Suprapubic skin (tissue), 4 donors: ENCODE measurements around the gene FLVCR2. TPM values are rescaled to one million over a fixed set of nuclear protein-coding genes. Genes with fewer than 3 reads are reported as not detected.

Source experiments
- DNase-seq, 2 donors: peaks; one replicate each; pipeline ENCODE4 v3.0.0-alpha.2; 2019; ENCODE audit warnings: low spot score in 2 of 2
- H3K27ac ChIP-seq: fragments of 200-600 bp; sonication (generic); one replicate; pipeline ENCODE4 v1.5.1; 2019
- H3K27me3 ChIP-seq: fragments of 200-600 bp; sonication (generic); one replicate; pipeline ENCODE4 v1.5.1; 2019
- H3K36me3 ChIP-seq: fragments of 200-600 bp; sonication (generic); one replicate; pipeline ENCODE4 v1.5.1; 2019
- H3K4me1 ChIP-seq: fragments of 200-600 bp; sonication (generic); one replicate; pipeline ENCODE4 v1.5.1; 2019
- H3K4me3 ChIP-seq: fragments of 200-600 bp; sonication (generic); one replicate; pipeline ENCODE4 v1.5.1; 2019; ENCODE audit warnings: mild to moderate bottlenecking
- H3K9me3 ChIP-seq: fragments of 200-600 bp; sonication (generic); one replicate; pipeline ENCODE4 v1.5.1; 2019
- EP300 ChIP-seq: sonication (generic); formaldehyde crosslinking; IDR thresholded peaks from one replicate; pipeline ENCODE4 v1.6.1; 2017; ENCODE audit warnings: antibody characterized with exemption
- POLR2A ChIP-seq, 2 donors: fragments of 450-650 bp; IDR thresholded peaks; one replicate each; pipeline ENCODE4 v1.6.1; 2017; ENCODE audit warnings: antibody characterized with exemption in 2 of 2, mild to moderate bottlenecking in 2 of 2, moderate library complexity in 2 of 2
- POLR2AphosphoS5 ChIP-seq, 3 donors: sonication (generic); formaldehyde crosslinking; IDR thresholded peaks; one replicate each; pipeline ENCODE4 v1.6.1; 2017; ENCODE audit warnings: antibody characterized with exemption in 3 of 3
- WGBS: methylation state at CpG from one replicate; pipeline ENCODE4 v1.1.5; 2018; 5-methylcytosine and 5-hydroxymethylcytosine counted together
- total RNA-seq, 4 donors: library from RNA; depleted of rRNA; stranded (reverse); fragments of >200 nt; gene quantifications; one replicate each; pipeline ENCODE4 v1.1.0, GENCODE V29; 2016
- TF ChIP-seq, protein P1 (sequence below), 2 donors: fragments of 200-600 bp in 1 of 2; fragments of 450-650 bp in 1 of 2; sonication (generic) in 1 of 2; IDR thresholded peaks; one replicate each; pipeline ENCODE4 v1.5.1; 2016 to 2019; ENCODE audit warnings: antibody characterized with exemption in 2 of 2, mild to moderate bottlenecking in 1 of 2, moderate library complexity in 1 of 2

FLVCR2 gene
- total RNA-seq, 4 donors from 2014 or later: 9.0 to 23.4 (median 17.4) TPM

DNA sequence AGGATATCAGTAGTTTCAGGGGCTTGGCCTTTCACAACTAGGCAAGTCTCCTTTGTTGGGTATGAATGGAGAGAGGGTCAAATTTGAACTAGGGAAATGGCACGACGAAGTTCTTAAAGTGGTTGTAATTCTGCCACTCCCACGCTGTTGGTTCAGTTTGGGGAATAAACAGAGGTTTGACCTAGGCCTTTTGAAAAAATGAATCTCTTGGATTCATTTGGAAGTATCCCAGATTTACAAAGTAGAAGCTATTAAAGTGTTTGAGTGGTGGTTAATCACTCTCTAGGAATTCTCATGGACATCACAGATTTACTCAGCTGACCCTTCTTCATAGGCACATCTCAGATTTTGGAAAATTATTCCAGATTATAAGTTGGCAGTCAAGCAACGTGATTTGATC is 41.3 kb upstream of the FLVCR2 start:
- no peaks in the 10 kb centered on the region for H3K36me3 ChIP-seq
- H3K4me3 ChIP-seq: no peak overlapping the region
- H3K27me3 ChIP-seq: no peaks in the 10 kb centered on the region
- DNase-seq: no peak
- H3K9me3 ChIP-seq: no peaks in the 10 kb centered on the region
- H3K27ac ChIP-seq: peak overlapping the region; percentile 87
- 71% methylated on average over 4 of the region's 4 CpGs for WGBS
- peaks cover 15% of the 10 kb centered on the region for H3K4me1 ChIP-seq
- TF ChIP-seq, protein P1, sequence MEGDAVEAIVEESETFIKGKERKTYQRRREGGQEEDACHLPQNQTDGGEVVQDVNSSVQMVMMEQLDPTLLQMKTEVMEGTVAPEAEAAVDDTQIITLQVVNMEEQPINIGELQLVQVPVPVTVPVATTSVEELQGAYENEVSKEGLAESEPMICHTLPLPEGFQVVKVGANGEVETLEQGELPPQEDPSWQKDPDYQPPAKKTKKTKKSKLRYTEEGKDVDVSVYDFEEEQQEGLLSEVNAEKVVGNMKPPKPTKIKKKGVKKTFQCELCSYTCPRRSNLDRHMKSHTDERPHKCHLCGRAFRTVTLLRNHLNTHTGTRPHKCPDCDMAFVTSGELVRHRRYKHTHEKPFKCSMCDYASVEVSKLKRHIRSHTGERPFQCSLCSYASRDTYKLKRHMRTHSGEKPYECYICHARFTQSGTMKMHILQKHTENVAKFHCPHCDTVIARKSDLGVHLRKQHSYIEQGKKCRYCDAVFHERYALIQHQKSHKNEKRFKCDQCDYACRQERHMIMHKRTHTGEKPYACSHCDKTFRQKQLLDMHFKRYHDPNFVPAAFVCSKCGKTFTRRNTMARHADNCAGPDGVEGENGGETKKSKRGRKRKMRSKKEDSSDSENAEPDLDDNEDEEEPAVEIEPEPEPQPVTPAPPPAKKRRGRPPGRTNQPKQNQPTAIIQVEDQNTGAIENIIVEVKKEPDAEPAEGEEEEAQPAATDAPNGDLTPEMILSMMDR (IDR thresholded peaks at IDR 0.05): no peak
- TF ChIP-seq POLR2AphosphoS5 (IDR thresholded peaks at IDR 0.05): no peak
- no peak for TF ChIP-seq POLR2A (IDR thresholded peaks at IDR 0.05)
- TF ChIP-seq EP300: no peak

DNA sequence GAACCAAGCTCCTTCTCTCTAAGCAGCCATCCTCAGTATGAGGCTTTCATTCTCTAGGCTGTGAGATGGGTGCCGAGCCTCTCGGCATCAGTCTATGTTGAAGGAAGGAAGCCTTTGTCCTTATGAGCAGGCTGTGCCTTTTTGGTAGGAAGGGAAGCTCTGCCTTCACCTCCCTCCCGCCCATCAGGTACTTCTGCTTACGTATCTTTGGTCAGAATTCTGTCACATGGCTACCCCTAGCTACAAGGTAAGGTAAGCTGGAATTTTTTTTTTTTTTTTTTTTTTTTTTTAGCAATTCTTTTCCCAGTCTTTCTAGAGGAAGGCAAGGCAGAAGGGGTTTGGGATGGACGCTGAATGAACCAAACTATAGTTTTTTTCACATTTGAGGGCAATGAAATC is 39.3 kb upstream of the FLVCR2 start:
- 88% methylated on average over 5 of the region's 5 CpGs for WGBS
- Histone ChIP-seq H3K27ac (no peak overlapping the region), H3K4me1 (peaks cover 32% of the 10 kb centered on the region), H3K4me3 (no peak overlapping the region), H3K27me3 (no peaks in the 10 kb centered on the region), H3K9me3 (no peaks in the 10 kb centered on the region), H3K36me3 (no peaks in the 10 kb centered on the region)
- no peak for DNase-seq
- TF ChIP-seq POLR2AphosphoS5 (IDR thresholded peaks at IDR 0.05) (no peak), EP300 (no peak), POLR2A (IDR thresholded peaks at IDR 0.05) (no peak)
- TF ChIP-seq, protein P1 (IDR thresholded peaks at IDR 0.05): no peak

DNA sequence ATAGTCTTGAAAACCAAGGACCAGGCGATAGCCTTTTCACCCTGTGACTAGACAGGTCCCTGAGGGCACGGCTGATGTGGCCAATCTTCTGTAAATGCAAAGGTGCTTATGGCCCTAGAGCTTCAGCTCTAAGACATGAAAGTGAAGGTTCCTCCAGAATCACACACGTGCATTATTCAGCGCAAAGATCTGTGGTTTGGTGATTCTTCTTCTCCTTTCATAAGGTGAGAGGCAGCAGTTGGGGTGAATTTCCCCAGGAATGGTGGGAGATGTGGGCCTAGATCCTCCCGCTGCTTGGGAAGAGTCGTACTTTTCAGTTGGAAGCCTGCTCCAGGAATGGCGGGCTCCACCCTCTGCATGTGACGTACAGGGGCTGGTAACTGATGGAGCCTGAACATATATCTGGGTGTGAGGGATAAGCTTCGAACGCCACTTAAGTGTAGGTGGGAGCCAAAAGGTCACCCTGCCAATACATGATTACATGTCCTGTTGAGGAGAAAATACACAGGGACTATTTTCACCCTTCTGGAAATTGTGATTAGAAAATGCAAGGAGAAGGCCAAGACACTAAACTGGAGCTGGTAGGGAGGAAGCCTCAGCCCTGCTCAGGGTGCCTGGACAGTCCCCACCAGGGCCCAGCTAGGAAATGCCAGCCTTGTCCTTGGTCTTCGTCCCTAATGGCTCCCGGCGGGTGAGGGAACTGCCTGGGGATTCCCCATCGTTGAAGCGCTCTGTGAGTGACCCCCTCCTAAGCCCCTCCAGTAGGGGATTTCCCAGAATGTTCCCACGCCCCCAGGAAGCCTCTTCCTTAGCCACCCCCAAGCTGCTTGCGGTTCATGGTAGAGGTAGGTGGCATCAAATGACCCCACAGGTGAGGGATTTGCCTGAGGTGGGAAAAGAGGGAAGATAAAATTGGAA is 38.6 kb upstream of the FLVCR2 start:
- H3K27me3 ChIP-seq: no peaks in the 10 kb centered on the region
- DNase-seq: no peak
- 83% methylated on average over 13 of the region's 17 CpGs for whole genome bisulfite sequencing
- H3K4me3 ChIP-seq: no peak overlapping the region
- no peaks in the 10 kb centered on the region for H3K9me3 ChIP-seq
- H3K27ac ChIP-seq: no peak overlapping the region
- peaks cover 32% of the 10 kb centered on the region for H3K4me1 ChIP-seq
- H3K36me3 ChIP-seq: no peaks in the 10 kb centered on the region
- TF ChIP-seq POLR2AphosphoS5 (IDR thresholded peaks at IDR 0.05) (no peak), EP300 (no peak), POLR2A (IDR thresholded peaks at IDR 0.05) (no peak)
- TF ChIP-seq, protein P1 (IDR thresholded peaks at IDR 0.05): no peak

DNA sequence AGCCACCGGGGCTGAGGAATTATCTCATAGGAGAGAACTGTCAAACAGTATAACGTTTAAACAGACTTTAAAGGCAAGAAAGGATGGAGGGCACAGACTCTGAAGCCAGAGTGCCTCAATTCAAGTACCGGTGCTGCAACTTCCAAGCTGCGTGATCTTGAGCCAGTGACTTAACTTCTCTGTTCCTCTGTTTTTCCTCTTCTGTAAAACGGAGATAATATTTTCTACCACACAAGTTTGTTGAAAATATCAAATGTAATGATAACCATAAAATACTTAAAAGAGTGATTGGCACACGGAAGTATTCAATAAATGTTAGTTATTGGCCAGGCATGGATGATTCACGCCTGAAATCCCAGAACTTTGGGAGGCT is 38.0 kb upstream of the FLVCR2 start:
- DNase-seq: no peak
- no peaks in the 10 kb centered on the region for H3K9me3 ChIP-seq
- H3K4me1 ChIP-seq: peaks cover 26% of the 10 kb centered on the region
- TF ChIP-seq, protein P1 (IDR thresholded peaks at IDR 0.05): no peak
- TF ChIP-seq EP300 (no peak), POLR2AphosphoS5 (IDR thresholded peaks at IDR 0.05) (no peak), POLR2A (IDR thresholded peaks at IDR 0.05) (no peak)
- no peaks in the 10 kb centered on the region for H3K27me3 ChIP-seq
- no peaks in the 10 kb centered on the region for H3K36me3 ChIP-seq
- 73% methylated on average over 7 of the region's 7 CpGs for WGBS
- no peak overlapping the region for H3K4me3 ChIP-seq
- no peak overlapping the region for H3K27ac ChIP-seq

DNA sequence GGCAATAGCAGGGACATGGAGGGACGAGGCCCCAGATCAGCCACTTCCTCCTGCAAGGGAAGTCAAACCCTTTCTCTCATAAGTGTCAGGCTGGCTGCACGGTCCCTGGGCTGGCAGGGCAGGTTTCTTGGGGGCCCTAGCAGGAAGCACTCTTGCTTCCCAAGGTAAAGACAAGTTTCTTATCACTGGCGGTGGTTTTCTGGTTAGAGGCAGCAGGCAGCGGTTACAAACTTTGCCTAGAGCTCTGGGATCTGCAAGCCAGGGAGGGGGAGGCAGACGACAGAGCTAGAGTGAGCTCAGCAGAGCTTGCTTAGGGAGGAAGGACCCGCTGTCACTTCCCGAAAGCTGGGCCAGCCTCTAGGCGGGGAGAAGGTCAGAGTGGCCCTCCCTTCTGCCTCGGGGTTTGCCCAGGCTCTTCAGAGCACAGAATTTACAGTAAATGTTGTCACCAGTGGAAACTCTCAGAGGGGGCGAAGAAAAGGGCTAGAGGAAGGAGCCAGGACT is 35.8 kb upstream of the FLVCR2 start:
- H3K9me3 ChIP-seq: no peaks in the 10 kb centered on the region
- no peaks in the 10 kb centered on the region for H3K27me3 ChIP-seq
- H3K27ac ChIP-seq: peak overlapping the region; percentile 82
- H3K4me1 ChIP-seq: peaks cover 17% of the 10 kb centered on the region
- H3K36me3 ChIP-seq: no peaks in the 10 kb centered on the region
- H3K4me3 ChIP-seq: no peak overlapping the region
- WGBS: 34% methylated on average over 9 of the region's 10 CpGs
- TF ChIP-seq, protein P1 (IDR thresholded peaks at IDR 0.05): no peak
- TF ChIP-seq POLR2AphosphoS5 (IDR thresholded peaks at IDR 0.05): peak in 2 of 3 donors; percentile 17 to 42
- DNase-seq: peak; percentile 84 to 88
